Stimulated activated CD4-positive, alpha-beta T cell treated with anti-CD3 and anti-CD28 coated beads, Interleukin-4, amount 100 ng/mL, for 1 hour (primary cell): ENCODE data around the gene GRK1.

Source experiments
- DNase-seq: peaks from one replicate; pipeline ENCODE4 v3.0.0-alpha.2; 2020

The GRK1 gene

DNA sequence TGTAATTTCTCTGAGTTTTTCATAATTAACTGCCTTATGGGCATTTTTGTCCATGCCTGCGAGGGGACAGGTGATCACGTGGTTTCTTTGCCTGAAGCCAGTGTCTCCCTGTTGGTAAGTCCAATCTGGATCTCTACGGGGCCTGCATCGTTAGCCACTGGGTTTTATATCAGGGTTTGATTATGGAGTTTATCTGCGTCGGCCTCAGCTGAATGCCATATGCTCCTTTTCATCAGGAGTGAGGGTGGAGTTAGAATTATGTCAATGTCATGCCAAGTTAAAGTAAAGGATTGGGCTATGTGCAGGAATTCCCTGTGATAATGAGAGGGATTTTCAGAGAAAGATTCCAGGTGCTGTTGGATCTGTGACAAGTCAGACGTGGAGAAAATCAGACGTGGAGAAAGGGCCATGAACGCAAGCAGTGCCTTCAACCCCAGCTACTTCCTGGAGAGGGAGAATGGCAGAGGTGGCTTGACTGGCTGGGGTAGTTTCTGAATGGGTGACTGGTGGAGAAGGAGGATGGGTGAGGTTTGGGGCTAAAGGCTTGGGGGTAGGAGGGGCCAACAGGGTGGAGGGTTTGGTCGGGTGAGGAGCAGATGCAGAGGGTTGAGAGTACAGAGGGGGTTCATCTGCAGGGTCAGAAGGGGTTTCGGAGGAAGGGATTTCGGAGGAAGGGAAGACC lies 116.3 kb downstream of the GRK1 start:
- no peak for DNase-seq

DNA sequence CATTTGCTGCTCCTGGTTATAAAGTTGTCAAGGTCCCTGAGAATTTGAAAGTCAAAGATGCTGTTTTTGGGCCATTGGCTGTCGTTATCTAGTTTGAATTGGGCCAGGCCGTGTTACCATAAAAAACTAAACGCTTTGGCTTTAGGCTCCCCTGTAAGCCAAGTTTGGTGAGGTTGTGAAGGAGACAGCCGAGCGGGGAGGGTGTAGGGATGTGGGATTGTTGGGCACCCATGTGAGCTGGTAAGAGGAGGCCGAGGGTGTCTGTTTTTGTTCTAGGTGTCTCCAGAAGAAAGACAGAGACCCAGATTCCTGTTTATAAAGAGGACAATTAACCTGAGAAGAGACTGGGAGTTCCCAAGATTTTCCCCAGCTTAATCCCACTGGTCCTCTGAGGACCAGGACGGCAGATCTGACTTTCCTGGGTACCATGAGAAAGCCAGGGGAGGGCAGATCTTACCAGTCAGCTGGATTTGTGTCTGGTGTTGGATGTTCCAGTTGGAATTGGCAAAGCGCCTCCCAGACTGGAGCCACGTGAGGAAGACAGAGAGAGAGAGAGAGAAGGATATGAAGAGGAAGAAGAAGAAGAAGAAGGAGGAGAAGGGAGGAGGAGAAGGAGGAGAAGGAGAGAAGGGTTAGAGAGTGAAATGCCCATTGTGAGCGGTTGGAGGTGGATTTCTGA lies 117.1 kb downstream of the GRK1 start:
- no peak for DNase-seq

DNA sequence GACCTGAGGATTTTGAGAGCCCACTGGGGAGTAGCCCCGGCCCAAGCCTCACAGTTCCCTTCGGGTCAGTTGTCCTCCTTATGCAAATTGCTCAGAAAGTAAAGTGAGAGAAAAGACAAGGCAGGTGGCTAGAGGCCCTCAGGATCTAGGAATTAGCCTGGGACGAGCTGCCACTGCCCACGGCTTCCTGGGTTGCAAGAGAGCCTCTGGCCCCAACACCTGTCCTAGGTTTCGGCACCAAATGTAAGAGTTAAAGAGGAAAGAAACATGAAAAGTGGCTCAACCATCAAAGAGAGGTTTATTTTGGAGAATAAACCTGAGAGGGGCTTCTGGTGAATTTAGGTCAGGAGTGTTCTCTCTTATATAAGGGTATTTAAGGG lies 117.6 kb downstream of the GRK1 start:
- no peak for DNase-seq

DNA sequence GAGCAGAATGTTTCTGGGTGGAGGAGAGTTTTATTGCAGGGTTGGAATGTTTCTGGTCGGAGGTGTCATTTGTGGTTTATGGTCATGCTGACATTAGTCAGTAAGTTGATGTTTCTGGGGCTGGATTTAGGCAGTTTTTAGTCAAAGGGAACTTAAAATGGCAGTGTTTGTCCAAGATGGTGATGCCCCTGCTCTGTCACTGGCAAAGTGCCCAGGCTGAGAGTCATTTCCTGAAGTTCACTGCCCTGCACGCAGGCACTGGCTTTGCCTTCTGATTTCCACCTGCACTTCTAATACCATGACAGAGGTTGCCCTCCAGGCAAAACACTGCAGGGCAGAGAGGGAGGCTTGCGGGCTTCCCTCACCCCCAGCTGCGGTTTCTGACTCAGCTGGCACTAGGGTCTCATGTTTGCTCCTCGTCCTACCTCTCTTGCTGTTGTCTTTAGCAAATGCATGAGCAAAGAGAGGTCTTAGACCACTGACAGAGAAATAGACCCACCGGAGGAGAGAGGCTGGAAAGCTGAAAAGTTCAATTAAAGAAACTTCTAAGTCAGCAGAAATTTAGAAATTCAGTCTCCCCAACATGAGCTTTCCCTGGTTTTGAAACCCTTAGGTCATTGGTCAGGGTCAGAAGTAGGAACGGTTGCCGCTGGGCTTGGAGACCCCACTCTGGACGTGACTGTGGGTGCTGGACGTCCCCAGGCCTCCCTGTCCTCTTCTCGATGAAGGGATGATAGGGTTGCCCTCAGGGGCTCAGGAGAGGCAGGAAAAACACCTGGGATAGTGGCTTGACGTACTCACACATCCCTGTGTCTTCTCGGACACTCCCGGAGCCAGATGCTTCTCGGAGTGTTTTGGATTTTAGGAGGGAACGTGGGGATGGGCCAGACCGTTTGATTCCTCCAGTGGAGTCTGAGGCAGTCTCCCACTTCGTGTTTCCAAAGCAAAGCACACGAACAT lies 118.3 kb downstream of the GRK1 start:
- DNase-seq: no peak

DNA sequence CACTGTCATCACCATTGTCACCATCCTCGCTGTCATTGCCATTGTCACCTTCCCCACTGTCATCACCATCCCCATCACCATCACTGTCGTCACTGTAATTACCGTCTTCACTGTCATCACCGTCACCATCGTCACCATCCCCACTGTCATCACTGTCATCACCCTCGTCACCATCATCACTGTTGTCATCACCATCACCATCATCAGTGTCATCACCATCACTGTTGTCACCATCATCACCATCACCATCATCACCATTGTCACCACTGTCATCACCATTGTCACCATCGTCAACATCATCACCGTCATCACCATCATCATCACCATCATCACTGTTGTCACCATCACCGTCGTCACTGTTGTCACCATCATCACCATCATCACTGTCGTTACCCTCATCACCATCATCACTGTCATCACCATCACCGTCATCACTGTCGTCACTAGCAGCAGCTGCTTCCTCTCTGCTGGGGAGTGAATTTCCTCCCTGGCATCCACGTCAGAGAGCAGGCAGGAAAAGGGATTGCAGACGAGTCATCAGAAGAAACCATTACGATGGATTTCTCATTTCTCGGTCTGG lies 119.3 kb downstream of the GRK1 start:
- DNase-seq: no peak
